GM23338 (cell line): ENCODE data around the gene MED16.

Experiments used
- CTCF ChIP-seq, 2 experiments: fragments of 200-600 bp in 1 of 2; sonication (generic) in 1 of 2; conservative IDR thresholded peaks; 2 replicates each; pipeline versions ENCODE4 v1.5.1 to v1.6.1; 2016 to 2017; ENCODE audit warnings: antibody characterized with exemption in 2 of 2, low read depth in 2 of 2, mild to moderate bottlenecking in 2 of 2, moderate library complexity in 1 of 2
- ETS1 ChIP-seq: IDR thresholded peaks from 2 replicates; pipeline ENCODE4 v1.6.1; 2016; ENCODE audit warnings: antibody characterized with exemption
- EZH2 ChIP-seq: fragments of 200-600 bp; sonication (generic); IDR thresholded peaks from one replicate; pipeline ENCODE4 v1.8.0; 2017; ENCODE audit warnings: antibody characterized with exemption, mild to moderate bottlenecking, low read depth; ENCODE audit not compliant: unreplicated experiment
- EZH2phosphoT487 ChIP-seq: fragments of 200-600 bp; sonication (generic); IDR thresholded peaks from one replicate; pipeline ENCODE4 v1.8.1; 2018; ENCODE audit warnings: antibody characterized with exemption; ENCODE audit not compliant: unreplicated experiment
- JUNB ChIP-seq: IDR thresholded peaks from one replicate; pipeline ENCODE4 v1.6.1; 2016; ENCODE audit warnings: antibody characterized with exemption; ENCODE audit not compliant: unreplicated experiment
- NANOG ChIP-seq: IDR thresholded peaks from 2 replicates; pipeline ENCODE4 v1.6.1; 2016; ENCODE audit warnings: antibody characterized with exemption, borderline replicate concordance
- POLR2AphosphoS5 ChIP-seq: IDR thresholded peaks from 2 replicates; pipeline ENCODE4 v1.6.1; 2016; ENCODE audit warnings: antibody characterized with exemption, low read depth
- REST ChIP-seq: IDR thresholded peaks from one replicate; pipeline ENCODE4 v1.6.1; 2018; ENCODE audit warnings: antibody characterized with exemption; ENCODE audit not compliant: unreplicated experiment
- ZNF114 ChIP-seq: fragments of 250-450 bp; sonication (Bioruptor Pico); IDR thresholded peaks from 2 replicates; pipeline ENCODE4 v1.5.0; 2020; ENCODE audit warnings: mild to moderate bottlenecking, moderate library complexity
- ZNF331 ChIP-seq: fragments of 250-450 bp; sonication (Bioruptor Pico); IDR thresholded peaks from 2 replicates; pipeline ENCODE4 v1.5.0; 2020; ENCODE audit warnings: low read depth, mild to moderate bottlenecking, moderate library complexity

- TF ChIP-seq CTCF (conservative IDR thresholded peaks at IDR 0.05; ENCODE audit: low read depth in 2 of 2) (no peak), EZH2phosphoT487 (no peak), EZH2 (no peak), POLR2AphosphoS5 (no peak), ZNF331 (CRISPR knock-in tag) (no peak), REST (no peak), ZNF114 (CRISPR knock-in tag) (no peak), JUNB (no peak), NANOG (no peak), ETS1 (no peak)
Measured at GRCh38 chr19:912181-913079, 19.4 kb upstream of the MED16 start.
